Endothelial cell of umbilical vein (primary cell): ENCODE measurements around the gene CARNS1. TPM values are rescaled to one million over a fixed set of nuclear protein-coding genes. Genes with fewer than 3 reads are reported as not detected.

Experiments used
- Bru-seq: library from RNA; stranded (reverse); fragments of 400-500 nt; gene quantifications from one replicate; lab custom pipeline; 2021; lab: Mats Ljungman, UMichigan
- BruChase-seq, 2 experiments: library from RNA; stranded (reverse); fragments of 400-500 nt; gene quantifications; one replicate each; lab custom pipeline; 2021; lab: Mats Ljungman, UMichigan
- BruUV-seq: library from RNA; stranded (reverse); fragments of 400-500 nt; replicated peaks from 2 replicates; lab custom pipeline; 2021; lab: Mats Ljungman, UMichigan
- CTCF ChIA-PET: fragments of 300-600, 350-600 bp; sonication (Branson Sonifier 250); formaldehyde crosslinking; loops from one replicate; lab custom pipeline; 2021; ENCODE audit warnings: antibody characterized with exemption, inconsistent platforms; lab: Charles Lee
- POLR2A ChIA-PET: fragments of 300-600, 350-600 bp; sonication (Branson Sonifier 250); formaldehyde crosslinking; loops from one replicate; lab custom pipeline; 2021; ENCODE audit warnings: antibody characterized with exemption, inconsistent platforms; lab: Charles Lee
- DNase-seq: peaks from one replicate; pipeline ENCODE4 v3.0.0-alpha.2; 2011; ENCODE audit warnings: low read depth, low spot score
- FAIRE-seq: peaks from 2 replicates; lab custom pipeline; 2011; peaks lifted over from hg19 to GRCh38; lab: Jason Lieb, UNC
- H2AFZ ChIP-seq: 2 replicates; pipeline ENCODE4 v1.6.0; 2012; ENCODE audit warnings: low read depth, low read length, control low read depth, inconsistent platforms
- H3K27ac ChIP-seq: 2 replicates; pipeline ENCODE4 v1.5.1; 2011; ENCODE audit warnings: low read depth, mild to moderate bottlenecking, control low read depth, low read length, moderate library complexity; ENCODE audit not compliant: insufficient read depth
- H3K27me3 ChIP-seq, 2 experiments: 2 replicates each; pipeline versions ENCODE4 v1.6.0 to v1.6.1; 2011; ENCODE audit warnings: low read length in 2 of 2, mixed read lengths in 1 of 2; ENCODE audit not compliant: control insufficient read depth in 2 of 2, insufficient read depth in 2 of 2
- H3K36me3 ChIP-seq, 2 experiments: 2 replicates in 1 of 2; 3 replicates in 1 of 2; pipeline ENCODE4 v1.5.1; 2011; ENCODE audit warnings: low read length in 2 of 2, mild to moderate bottlenecking in 1 of 2, moderate library complexity in 1 of 2; ENCODE audit not compliant: control insufficient read depth in 2 of 2, insufficient read depth in 2 of 2; ENCODE audit errors: extremely low read depth in 1 of 2
- H3K4me1 ChIP-seq: 3 replicates; pipeline ENCODE4 v1.5.1; 2011; ENCODE audit warnings: mild to moderate bottlenecking, low read length; ENCODE audit not compliant: control insufficient read depth, insufficient read depth; ENCODE audit errors: extremely low read depth
- H3K4me2 ChIP-seq: 2 replicates; pipeline ENCODE4 v1.6.1; 2011; ENCODE audit warnings: low read length, control low read depth, mixed read lengths; ENCODE audit not compliant: insufficient read depth
- H3K4me3 ChIP-seq, 3 experiments: fragments of 200-600 bp in 1 of 3; sonication (generic), shearing (Covaris generic) in 1 of 3; replicated peaks in 1 of 3; 2 replicates each; pipeline ENCODE4 v1.5.1; 2011 to 2016; ENCODE audit warnings: control low read depth in 3 of 3, low read length in 3 of 3, mild to moderate bottlenecking in 2 of 3, inconsistent platforms in 1 of 3, low read depth in 1 of 3, moderate library complexity in 1 of 3; ENCODE audit not compliant: insufficient read depth in 1 of 3
- H3K79me2 ChIP-seq: 2 replicates; pipeline ENCODE4 v1.6.0; 2012; ENCODE audit warnings: low read length, inconsistent platforms; ENCODE audit not compliant: control insufficient read depth, insufficient read depth
- H3K9ac ChIP-seq: replicated peaks from 2 replicates; pipeline ENCODE3; 2011; ENCODE audit warnings: low read length, control low read depth; ENCODE audit not compliant: insufficient read depth; ENCODE audit errors: extremely low read depth
- H3K9me1 ChIP-seq: replicated peaks from 3 replicates; pipeline ENCODE4 v1.6.0; 2011; ENCODE audit warnings: mild to moderate bottlenecking, low read length; ENCODE audit not compliant: control insufficient read depth, insufficient read depth; ENCODE audit errors: extremely low read depth
- H3K9me3 ChIP-seq: replicated peaks from 2 replicates; pipeline ENCODE4 v1.5.1; 2012; ENCODE audit warnings: low read length, inconsistent platforms; ENCODE audit not compliant: control insufficient read depth, insufficient read depth
- H4K20me1 ChIP-seq: replicated peaks from 2 replicates; pipeline ENCODE3; 2011; ENCODE audit warnings: mild to moderate bottlenecking, low read length; ENCODE audit not compliant: control insufficient read depth, insufficient read depth; ENCODE audit errors: extremely low read depth
- EZH2 ChIP-seq: IDR thresholded peaks from 2 replicates; pipeline ENCODE4 v1.6.1; 2012; ENCODE audit warnings: borderline replicate concordance, low read depth, mild to moderate bottlenecking, moderate library complexity, low read length, inconsistent platforms; ENCODE audit not compliant: severe bottlenecking
- FOS ChIP-seq: IDR thresholded peaks from 2 replicates; pipeline ENCODE4 v1.6.1; 2011; ENCODE audit warnings: mild to moderate bottlenecking, low read length, moderate library complexity, borderline replicate concordance; ENCODE audit not compliant: insufficient read depth
- GATA2 ChIP-seq: IDR thresholded peaks from 2 replicates; pipeline ENCODE4 v1.7.0; 2011; ENCODE audit warnings: low read depth, mild to moderate bottlenecking, moderate library complexity, mixed read lengths, low read length; ENCODE audit not compliant: insufficient read length, insufficient read depth
- JUN ChIP-seq: IDR thresholded peaks from 2 replicates; pipeline ENCODE4 v1.6.1; 2011; ENCODE audit warnings: borderline replicate concordance, low read depth; ENCODE audit not compliant: insufficient read length, insufficient read depth
- MYC ChIP-seq: IDR thresholded peaks from one replicate; pipeline ENCODE4 v1.6.1; 2011; ENCODE audit warnings: mild to moderate bottlenecking, low read depth, low read length
- POLR2A ChIP-seq: IDR thresholded peaks from 2 replicates; pipeline ENCODE4 v1.6.1; 2012; ENCODE audit warnings: low read depth, mild to moderate bottlenecking, control low read depth, low read length
- POLR2AphosphoS5 ChIP-seq: IDR thresholded peaks from 2 replicates; pipeline ENCODE4 v1.6.1; 2012; ENCODE audit warnings: low read depth, mild to moderate bottlenecking, control low read depth, low read length, moderate library complexity; ENCODE audit not compliant: insufficient read depth
- dilution Hi-C: fragments of 300-500 bp; cut with MboI; formaldehyde crosslinking; loops from one replicate; pipeline ENCODE4 v1.15.0; 2019; ENCODE audit warnings: low sequenced_read_pairs; ENCODE audit not compliant: extremely low pct_ligation_motif_present
- intact Hi-C: fragments of 100-400 bp; cut with micrococcal nuclease; formaldehyde crosslinking; loops from one replicate; pipeline ENCODE4 v1.10.0; 2022
- long read RNA-seq: library from polyadenylated mRNA; stranded (forward); transcript quantifications from one replicate; pipeline ENCODE4 v2.0.0, GENCODE V29; 2021
- polyA minus RNA-seq, 3 experiments: library from RNA; depleted of rRNA, polyadenylated mRNA; stranded (reverse); fragments of >200 nt; gene quantifications; 1 replicate in 1 of 3; 2 replicates in 2 of 3; pipeline ENCODE4 v1.2.3, GENCODE V29; 2011
- polyA plus RNA-seq, 4 experiments: library from polyadenylated mRNA; depleted of rRNA in 3 of 4; stranded (reverse) in 3 of 4; unstranded in 1 of 4; fragments of >200 nt; gene quantifications; 2 replicates each; pipeline versions ENCODE4 v1.2.1 to v1.2.3, GENCODE V29; 2011 to 2012; ENCODE audit warnings: missing spikeins in 1 of 4
- total RNA-seq: library from RNA; stranded (reverse); gene quantifications from 2 replicates; pipeline ENCODE4 v1.2.3, GENCODE V29; 2021
- TF ChIP-seq, protein P1 (sequence below): IDR thresholded peaks from 2 replicates; pipeline ENCODE4 v1.6.1; 2011; ENCODE audit not compliant: insufficient read depth, insufficient read length
- TF ChIP-seq, protein P2 (sequence below), 2 donors: IDR thresholded peaks; 1 replicate in 1 of 2; 2 replicates in 1 of 2; pipeline ENCODE4 v1.5.1; 2011; ENCODE audit warnings: low read length in 2 of 2, mild to moderate bottlenecking in 2 of 2, moderate library complexity in 2 of 2, control low read depth in 1 of 2, inconsistent platforms in 1 of 2, low read depth in 1 of 2; ENCODE audit not compliant: insufficient read depth in 1 of 2; ENCODE audit errors: extremely low read depth in 1 of 2

CARNS1 gene, protein sequence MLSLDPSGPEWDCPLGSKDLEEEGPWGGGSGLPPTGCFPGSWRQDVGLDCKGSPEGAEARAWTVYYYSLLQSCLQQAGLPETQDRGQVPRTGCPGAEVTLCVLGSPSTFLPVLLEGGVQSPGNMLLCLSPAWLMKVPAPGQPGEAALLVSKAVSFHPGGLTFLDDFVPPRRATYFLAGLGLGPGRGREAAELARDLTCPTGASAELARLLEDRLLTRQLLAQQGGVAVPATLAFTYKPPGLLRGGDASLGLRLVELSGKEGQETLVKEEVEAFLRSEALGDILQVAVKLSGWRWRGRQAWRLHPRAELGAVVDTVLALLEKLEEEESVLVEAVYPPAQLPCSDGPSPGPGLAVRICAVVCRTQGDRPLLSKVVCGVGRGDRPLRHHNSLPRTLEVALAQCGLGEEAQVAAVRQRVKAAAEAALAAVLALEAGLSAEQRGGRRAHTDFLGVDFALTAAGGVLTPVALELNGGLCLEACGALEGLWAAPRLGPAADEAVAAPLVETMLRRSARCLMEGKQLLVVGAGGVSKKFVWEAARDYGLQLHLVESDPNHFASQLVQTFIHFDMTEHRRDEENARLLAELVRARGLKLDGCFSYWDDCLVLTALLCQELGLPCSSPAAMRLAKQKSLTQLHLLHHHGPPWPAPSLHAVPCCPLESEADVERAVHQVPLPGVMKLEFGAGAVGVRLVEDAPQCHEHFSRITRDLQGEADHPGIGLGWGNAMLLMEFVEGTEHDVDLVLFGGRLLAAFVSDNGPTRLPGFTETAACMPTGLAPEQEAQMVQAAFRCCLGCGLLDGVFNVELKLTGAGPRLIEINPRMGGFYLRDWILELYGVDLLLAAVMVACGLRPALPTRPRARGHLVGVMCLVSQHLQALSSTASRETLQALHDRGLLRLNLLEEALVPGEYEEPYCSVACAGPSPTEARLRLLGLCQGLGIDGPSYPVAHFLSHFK
- 0.16 and 0.35 TPM in 2 replicates for total RNA-seq
- 0.14 and 0.27 TPM in 2 replicates for polyA plus RNA-seq
- 0.04 and 0.08 TPM in 2 replicates for polyA plus RNA-seq (2011; cell fraction: cytosol; rRNA removed)
- 0.62 and 0.76 TPM in 2 replicates for polyA plus RNA-seq (2011; cell fraction: nucleus; rRNA removed)
- 0.11 and 0.16 TPM in 2 replicates for polyA plus RNA-seq (2012)
- 0.13 and 0.22 TPM in 2 replicates for polyA minus RNA-seq
- polyA minus RNA-seq (2011; cell fraction: cytosol; rRNA and poly(A)+ RNA removed) = not detected
- polyA minus RNA-seq (2011; cell fraction: nucleus; rRNA and poly(A)+ RNA removed) = 0.19 TPM in 1 of 2 replicates, not detected in the other
- percentile 8 among the genes with signal in this experiment for Bru-seq, nascent RNA
- percentile 8 among the genes with signal in this experiment for BruChase-seq, experiment 1, labeled RNA remaining after a 6-hour chase
- percentile 8 among the genes with signal in this experiment for BruChase-seq, experiment 2, labeled RNA remaining after a 2-hour chase
- long read RNA-seq = 0 reads

DNA sequence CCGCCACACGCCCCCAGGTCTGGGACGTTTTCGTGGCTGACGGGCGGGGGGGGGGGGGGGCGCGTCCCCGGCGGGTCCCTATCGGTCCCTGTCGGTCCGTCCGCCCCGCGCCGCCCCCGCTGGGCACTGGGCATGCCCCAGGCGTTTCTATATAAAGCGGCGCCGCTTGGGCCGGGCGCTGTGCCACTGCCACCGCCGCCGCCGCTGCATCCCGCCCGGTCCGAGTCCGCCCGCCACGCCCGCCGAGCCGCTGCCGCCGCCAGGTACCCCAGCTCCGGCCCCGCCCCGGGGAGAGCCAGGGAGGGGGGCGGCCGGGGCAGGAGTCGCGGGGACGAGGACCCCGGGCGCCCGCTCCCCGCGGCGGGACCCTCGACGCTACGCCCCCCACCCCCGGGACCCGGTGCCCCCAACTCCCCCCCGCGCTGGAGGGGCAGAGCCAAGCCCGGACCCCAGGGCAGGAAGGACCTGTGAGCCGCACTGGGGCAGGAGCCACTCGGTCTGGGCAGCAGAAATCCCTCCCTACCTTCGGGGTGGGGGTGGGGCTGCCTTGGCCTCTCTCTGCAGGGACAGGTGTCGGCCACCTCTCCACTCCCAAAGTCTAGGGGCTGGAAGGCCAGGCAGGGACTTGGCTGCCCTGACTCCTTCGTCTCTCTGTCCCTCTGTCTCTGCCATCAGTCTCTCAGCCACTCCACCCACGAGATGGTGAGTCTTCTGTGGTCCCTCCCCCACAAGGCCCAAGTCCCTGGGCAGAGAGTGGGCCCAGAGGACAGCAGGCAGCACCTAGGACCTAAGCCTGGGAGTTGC is at the start of gene CARNS1:
TSS of gene CARNS1 (plus strand) at position 178 of the 804 bp plus-strand sequence. CDS start at position 700, 522 bp downstream.
- BruUV-seq = no TSS peak
- Histone ChIP-seq H4K20me1 (no peaks in the 10 kb centered on the region), H3K9ac (no peak within 1 kb of the TSS), H3K9me3 (no peaks in the 10 kb centered on the region), H3K4me2 (no peak within 1 kb of the TSS), H3K79me2 (no peaks in the 10 kb centered on the region), H3K27ac (no peak within 1 kb of the TSS), H3K27me3 (peaks cover 0 to 12% of the 10 kb centered on the region in 2 experiments), H3K36me3 (no peaks in the 10 kb centered on the region), H3K4me1 (peaks cover 4% of the 10 kb centered on the region), H3K9me1 (no peaks in the 10 kb centered on the region), H2AFZ (no peak within 1 kb of the TSS), H3K4me3 (no peak within 1 kb of the TSS)
- intact Hi-C loops = no loop called here
- DNase-seq (no peak), FAIRE-seq (no peak)
- ChIA-PET POLR2A (no interaction called here), CTCF (no interaction called here)
- dilution Hi-C loops = no loop called here
- no peak for TF ChIP-seq MYC
- TF ChIP-seq, protein P1, sequence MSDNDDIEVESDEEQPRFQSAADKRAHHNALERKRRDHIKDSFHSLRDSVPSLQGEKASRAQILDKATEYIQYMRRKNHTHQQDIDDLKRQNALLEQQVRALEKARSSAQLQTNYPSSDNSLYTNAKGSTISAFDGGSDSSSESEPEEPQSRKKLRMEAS = no peak
- TF ChIP-seq FOS = no peak
- no peak for TF ChIP-seq GATA2
- TF ChIP-seq EZH2 = no peak
- TF ChIP-seq JUN = no peak
- TF ChIP-seq POLR2AphosphoS5 = no peak
- TF ChIP-seq POLR2A = no peak
- TF ChIP-seq, protein P2, sequence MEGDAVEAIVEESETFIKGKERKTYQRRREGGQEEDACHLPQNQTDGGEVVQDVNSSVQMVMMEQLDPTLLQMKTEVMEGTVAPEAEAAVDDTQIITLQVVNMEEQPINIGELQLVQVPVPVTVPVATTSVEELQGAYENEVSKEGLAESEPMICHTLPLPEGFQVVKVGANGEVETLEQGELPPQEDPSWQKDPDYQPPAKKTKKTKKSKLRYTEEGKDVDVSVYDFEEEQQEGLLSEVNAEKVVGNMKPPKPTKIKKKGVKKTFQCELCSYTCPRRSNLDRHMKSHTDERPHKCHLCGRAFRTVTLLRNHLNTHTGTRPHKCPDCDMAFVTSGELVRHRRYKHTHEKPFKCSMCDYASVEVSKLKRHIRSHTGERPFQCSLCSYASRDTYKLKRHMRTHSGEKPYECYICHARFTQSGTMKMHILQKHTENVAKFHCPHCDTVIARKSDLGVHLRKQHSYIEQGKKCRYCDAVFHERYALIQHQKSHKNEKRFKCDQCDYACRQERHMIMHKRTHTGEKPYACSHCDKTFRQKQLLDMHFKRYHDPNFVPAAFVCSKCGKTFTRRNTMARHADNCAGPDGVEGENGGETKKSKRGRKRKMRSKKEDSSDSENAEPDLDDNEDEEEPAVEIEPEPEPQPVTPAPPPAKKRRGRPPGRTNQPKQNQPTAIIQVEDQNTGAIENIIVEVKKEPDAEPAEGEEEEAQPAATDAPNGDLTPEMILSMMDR (IDR thresholded peaks at IDR 0.05; ENCODE audit: extremely low read depth in 1 of 2, insufficient read depth in 1 of 2, low read depth in 1 of 2, low read length in 2 of 2) = no peak
